ENCODE data around the gene RAG1. TPM values are rescaled to one million over a fixed set of nuclear protein-coding genes. Genes with fewer than 3 reads are reported as not detected.

The RAG1 gene
- total and polyA plus RNA-seq, 9 of the 15 experiments (the other 6 are each of a cell fraction or from before 2014, with no cell fraction given): 0.49 to 2.5 (median 1.7) TPM

GRCh38 chr11:36596880-36597279 lies 29.1 kb downstream of the RAG1 start (continued):
- TF ChIP-seq SP1 (CRISPR knock-in tag; IDR thresholded peaks at IDR 0.05): no peak
- TF ChIP-seq MED1 (CRISPR knock-in tag; IDR thresholded peaks at IDR 0.05; ENCODE audit: borderline replicate concordance): no peak
- no peak for TF ChIP-seq SAFB (IDR thresholded peaks at IDR 0.05; ENCODE audit: borderline replicate concordance, low read depth, low read length)

DNA sequence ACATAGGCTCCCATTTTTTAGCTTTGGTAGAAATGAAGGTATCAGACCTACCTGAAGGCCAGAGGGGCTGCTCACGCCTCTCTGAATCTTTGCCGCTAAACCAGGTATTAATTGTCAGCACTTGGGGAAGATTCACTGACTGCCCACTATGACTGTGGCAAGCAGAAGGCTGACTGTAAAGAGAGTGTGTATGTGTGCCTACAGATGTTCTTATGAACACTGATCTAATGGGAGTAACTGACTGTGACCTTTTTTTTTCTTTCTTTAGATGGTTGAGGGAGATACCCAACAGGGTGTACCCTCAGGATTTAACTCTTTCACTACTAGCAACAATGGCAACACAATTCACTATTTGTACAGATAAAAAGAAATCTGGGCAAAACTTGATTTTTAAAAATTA lies 30.2 kb downstream of the RAG1 start, which contains the start of gene RAG2:
RAG2 (minus strand) TSS at position 186 of the 400 bp plus-strand sequence. CDS start 4,068 bp downstream, outside the sequence.
- TF ChIP-seq ZNF384 (IDR thresholded peaks at IDR 0.05; ENCODE audit: low read depth, low read length) (0 out of 2 replicates have a peak, but pooled peaks have one; percentile 28), KAT8 (IDR thresholded peaks at IDR 0.05; ENCODE audit: low read depth) (no peak)
- Histone ChIP-seq H3K4me1 (replicated peaks in 1 of 2; ENCODE audit: control insufficient read depth in 2 of 2, insufficient read depth in 2 of 2, low read length in 2 of 2) (no peaks in the 10 kb centered on the region), H3K27me3 (ENCODE audit: control insufficient read depth in 2 of 2, insufficient read depth in 2 of 2, low read length in 2 of 2) (no peaks in the 10 kb centered on the region), H3K9me1 (ENCODE audit: control insufficient read depth, insufficient read depth, low read length) (no peaks in the 10 kb centered on the region), H3K9ac (ENCODE audit: insufficient read depth in 1 of 2, low read depth in 2 of 2, low read length in 2 of 2) (no peak within 1 kb of the TSS), H4K20me1 (replicated peaks; ENCODE audit: control insufficient read depth, insufficient read depth, low read length) (no peaks in the 10 kb centered on the region), H3K4me3 (no peak within 1 kb of the TSS), H2AFZ (ENCODE audit: low read depth, low read length) (no peak within 1 kb of the TSS), H3K79me2 (ENCODE audit: control insufficient read depth, insufficient read depth, low read length) (no peaks in the 10 kb centered on the region), H3K9me3 (replicated peaks; ENCODE audit: control insufficient read depth, insufficient read depth, low read depth, low read length) (no peaks in the 10 kb centered on the region), H3K27ac (ENCODE audit: extremely low read depth, low read depth, low read length) (no peak within 1 kb of the TSS), H3K36me3 (ENCODE audit: control insufficient read depth, insufficient read depth, low read length) (no peaks in the 10 kb centered on the region), H3K4me2 (ENCODE audit: insufficient read depth, low read length) (no peak within 1 kb of the TSS)
- ATAC-seq (no peak), FAIRE-seq (no peak), DNase-seq (ENCODE audit: extremely low read depth in 1 of 4, low spot score in 3 of 4) (no peak)
- intact Hi-C loops (cut with micrococcal nuclease) (no loop called here), in situ Hi-C loops (cut with MboI) (no loop called here)
- WGBS (ENCODE audit: insufficient coverage, low coverage, missing lambda C conversion rate): 0% methylated on average over 2 of the region's 2 CpGs
- ChIA-PET CTCF (ENCODE audit: low intra/inter-chr PET ratio) (no interaction called here), POLR2A (no interaction called here)
- BruUV-seq (replicated peaks): no TSS peak

GRCh38 chr11:36600180-36600579 lies 32.4 kb downstream of the RAG1 start:
- ChIA-PET CTCF (ENCODE audit: low intra/inter-chr PET ratio) (no interaction called here), POLR2A (interaction anchor here (0.7 to 1.0 kb wide), 2 partner anchors 110 to 232 kb away, joined by 3 read pairs; no protein-coding TSS in a partner anchor)
- TF ChIP-seq DMBX1 (CRISPR knock-in tag; IDR thresholded peaks at IDR 0.05; ENCODE audit: borderline replicate concordance) (no peak), ZBTB11 (CRISPR knock-in tag; IDR thresholded peaks at IDR 0.05) (no peak), ZNF766 (CRISPR knock-in tag; conservative IDR thresholded peaks at IDR 0.05) (no peak), PTBP1 (IDR thresholded peaks at IDR 0.05; ENCODE audit: low read depth, low read length) (no peak)
- TF ChIP-seq, protein P1, sequence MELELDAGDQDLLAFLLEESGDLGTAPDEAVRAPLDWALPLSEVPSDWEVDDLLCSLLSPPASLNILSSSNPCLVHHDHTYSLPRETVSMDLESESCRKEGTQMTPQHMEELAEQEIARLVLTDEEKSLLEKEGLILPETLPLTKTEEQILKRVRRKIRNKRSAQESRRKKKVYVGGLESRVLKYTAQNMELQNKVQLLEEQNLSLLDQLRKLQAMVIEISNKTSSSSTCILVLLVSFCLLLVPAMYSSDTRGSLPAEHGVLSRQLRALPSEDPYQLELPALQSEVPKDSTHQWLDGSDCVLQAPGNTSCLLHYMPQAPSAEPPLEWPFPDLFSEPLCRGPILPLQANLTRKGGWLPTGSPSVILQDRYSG (tag; conservative IDR thresholded peaks at IDR 0.05; ENCODE audit: low read depth): 0 out of 2 replicates have a peak, but pooled peaks have one; percentile 4
- in situ Hi-C loops (cut with MboI) (no loop called here), intact Hi-C loops (cut with micrococcal nuclease) (no loop called here)
- no peak overlapping the region for H3K27ac ChIP-seq (ENCODE audit: extremely low read depth, low read depth, low read length)
- DNase-seq (ENCODE audit: extremely low read depth in 1 of 4, low spot score in 3 of 4): no peak
- no peak overlapping the region for H3K9ac ChIP-seq (ENCODE audit: insufficient read depth in 1 of 2, low read depth in 2 of 2, low read length in 2 of 2)
- no peak overlapping the region for H2AFZ ChIP-seq (ENCODE audit: low read depth, low read length)
- no peak for FAIRE-seq
- H3K27me3 ChIP-seq (ENCODE audit: control insufficient read depth in 2 of 2, insufficient read depth in 2 of 2, low read length in 2 of 2): no peaks in the 10 kb centered on the region
- H3K9me1 ChIP-seq (ENCODE audit: control insufficient read depth, insufficient read depth, low read length): no peaks in the 10 kb centered on the region
- no peak overlapping the region for H3K4me2 ChIP-seq (ENCODE audit: insufficient read depth, low read length)
- H3K79me2 ChIP-seq (ENCODE audit: control insufficient read depth, insufficient read depth, low read length): no peaks in the 10 kb centered on the region
- no peaks in the 10 kb centered on the region for H3K9me3 ChIP-seq (replicated peaks; ENCODE audit: control insufficient read depth, insufficient read depth, low read depth, low read length)
- no peaks in the 10 kb centered on the region for H4K20me1 ChIP-seq (replicated peaks; ENCODE audit: control insufficient read depth, insufficient read depth, low read length)
- no peak overlapping the region for H3K4me3 ChIP-seq
- 7% methylated on average over 7 of the region's 7 CpGs for WGBS (ENCODE audit: insufficient coverage, low coverage, missing lambda C conversion rate)
- no peak for ATAC-seq
- no TSS peak for BruUV-seq (replicated peaks)
- no peaks in the 10 kb centered on the region for H3K36me3 ChIP-seq (ENCODE audit: control insufficient read depth, insufficient read depth, low read length)
- no peaks in the 10 kb centered on the region for H3K4me1 ChIP-seq (replicated peaks in 1 of 2; ENCODE audit: control insufficient read depth in 2 of 2, insufficient read depth in 2 of 2, low read length in 2 of 2)

Measured in K562 (cell line).